ENCODE measurements around the gene BORCS5.
"Not testable (repeated sequence)": the region's sequence is repeated elsewhere in the genome, so short reads cannot be mapped to it uniquely, and the experiment has no call there.

BORCS5 gene

GRCh38 chr12:12356896-12357718 is at the start of gene BORCS5:
TSS of gene BORCS5 (plus strand) at chr12:12357078. CDS start at chr12:12357452, 374 bp downstream.
- FAIRE-seq, result peak; percentile 47

DNA sequence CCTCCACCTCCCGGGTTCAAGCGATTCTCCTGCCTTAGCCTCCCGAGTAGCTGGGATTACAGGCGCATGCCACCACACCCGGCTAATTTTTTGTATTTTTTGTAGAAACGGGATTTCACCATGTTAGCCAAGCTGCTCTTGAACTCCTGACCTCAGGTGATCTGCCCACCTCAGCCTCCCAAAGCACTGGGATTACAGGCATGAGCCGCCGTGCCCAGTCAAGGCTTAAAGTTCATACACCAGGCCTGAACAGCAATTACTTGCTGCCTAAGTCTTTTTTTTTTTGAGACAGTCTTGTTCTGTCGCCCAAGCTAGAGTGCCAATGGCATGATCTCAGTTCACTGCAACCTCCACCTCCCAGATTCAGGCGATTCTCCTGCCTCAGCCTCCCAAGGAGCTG is 46.2 kb upstream of the BORCS5 start:
- FAIRE-seq, result not testable (repeated sequence)

DNA sequence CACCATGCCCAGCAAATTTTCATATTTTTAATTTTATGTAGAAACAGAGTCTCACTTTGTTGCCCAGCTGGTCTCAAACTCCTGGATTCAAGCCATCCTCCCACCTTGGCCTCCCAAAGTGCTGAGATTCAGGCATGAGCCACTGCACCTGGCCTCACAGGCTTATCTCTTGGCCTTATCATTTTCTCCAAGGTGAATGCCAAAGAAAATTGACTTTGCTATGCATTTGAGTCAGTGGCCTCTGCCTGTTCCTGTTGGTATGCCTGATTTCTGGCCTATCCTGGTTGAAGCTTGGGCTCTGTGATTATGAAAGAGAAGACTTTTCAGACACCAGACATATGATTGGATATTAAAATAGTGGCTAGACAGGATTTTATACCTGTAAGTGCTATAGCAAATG is 41.0 kb upstream of the BORCS5 start:
- FAIRE-seq, result no peak

- FAIRE-seq, result no peak
Observed at GRCh38 chr12:12319451-12320183, 37.3 kb upstream of the BORCS5 start.

- no peak for FAIRE-seq
Observed at GRCh38 chr12:12323118-12323517, 33.8 kb upstream of the BORCS5 start.

GRCh38 chr12:12323591-12323990 is 33.3 kb upstream of the BORCS5 start:
- FAIRE-seq, result no peak

- no peak for FAIRE-seq
Observed at GRCh38 chr12:12326262-12326661, 30.6 kb upstream of the BORCS5 start.

DNA sequence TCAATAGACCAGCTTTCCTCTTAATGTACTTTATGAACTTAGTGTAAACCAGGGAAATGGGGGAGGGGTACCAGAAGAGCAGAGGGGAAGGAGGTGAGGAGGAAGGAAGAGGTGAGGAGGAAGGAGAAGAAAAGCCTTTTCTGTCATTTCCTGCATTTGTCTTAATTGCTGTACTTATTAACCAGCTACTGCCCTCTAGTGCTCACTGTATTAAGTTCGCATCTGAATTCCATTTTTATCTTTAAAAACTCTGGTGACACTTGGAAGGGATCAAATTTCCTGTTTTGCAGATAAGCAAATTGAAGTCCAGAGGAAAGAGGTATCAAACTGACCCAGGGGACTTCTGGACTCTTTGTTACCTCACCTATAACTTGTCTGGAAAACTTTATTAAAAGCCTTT is 29.1 kb upstream of the BORCS5 start:
- FAIRE-seq, result peak; percentile 84

DNA sequence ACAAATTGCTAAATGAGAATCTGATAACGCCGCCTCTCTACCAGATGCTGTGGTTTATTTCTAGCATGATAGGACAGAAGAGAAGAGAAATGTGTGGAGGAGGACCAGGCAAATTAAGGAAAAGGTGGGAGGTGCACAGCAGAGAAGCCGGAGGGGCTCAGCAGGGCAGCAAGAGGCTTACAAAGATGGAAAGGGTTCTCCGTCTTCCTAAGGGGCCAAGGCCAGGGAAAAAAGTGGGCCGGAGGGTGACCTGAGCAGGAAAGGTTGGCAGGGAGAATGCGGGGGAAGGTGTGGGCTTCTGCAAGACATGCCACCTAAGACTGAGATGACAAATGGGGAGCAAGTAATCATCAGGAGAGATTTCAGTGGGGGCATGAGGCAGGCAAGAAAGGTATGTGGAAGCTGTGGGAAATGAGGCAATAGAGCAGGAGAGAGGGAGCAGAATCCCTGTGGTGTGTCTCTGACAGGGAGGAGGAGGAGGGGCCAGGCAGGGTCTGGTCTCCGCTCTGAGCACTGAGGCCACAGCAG is 25.6 kb upstream of the BORCS5 start:
- FAIRE-seq, result no peak

GRCh38 chr12:12331896-12332295 is 25.0 kb upstream of the BORCS5 start:
- no peak for FAIRE-seq

DNA sequence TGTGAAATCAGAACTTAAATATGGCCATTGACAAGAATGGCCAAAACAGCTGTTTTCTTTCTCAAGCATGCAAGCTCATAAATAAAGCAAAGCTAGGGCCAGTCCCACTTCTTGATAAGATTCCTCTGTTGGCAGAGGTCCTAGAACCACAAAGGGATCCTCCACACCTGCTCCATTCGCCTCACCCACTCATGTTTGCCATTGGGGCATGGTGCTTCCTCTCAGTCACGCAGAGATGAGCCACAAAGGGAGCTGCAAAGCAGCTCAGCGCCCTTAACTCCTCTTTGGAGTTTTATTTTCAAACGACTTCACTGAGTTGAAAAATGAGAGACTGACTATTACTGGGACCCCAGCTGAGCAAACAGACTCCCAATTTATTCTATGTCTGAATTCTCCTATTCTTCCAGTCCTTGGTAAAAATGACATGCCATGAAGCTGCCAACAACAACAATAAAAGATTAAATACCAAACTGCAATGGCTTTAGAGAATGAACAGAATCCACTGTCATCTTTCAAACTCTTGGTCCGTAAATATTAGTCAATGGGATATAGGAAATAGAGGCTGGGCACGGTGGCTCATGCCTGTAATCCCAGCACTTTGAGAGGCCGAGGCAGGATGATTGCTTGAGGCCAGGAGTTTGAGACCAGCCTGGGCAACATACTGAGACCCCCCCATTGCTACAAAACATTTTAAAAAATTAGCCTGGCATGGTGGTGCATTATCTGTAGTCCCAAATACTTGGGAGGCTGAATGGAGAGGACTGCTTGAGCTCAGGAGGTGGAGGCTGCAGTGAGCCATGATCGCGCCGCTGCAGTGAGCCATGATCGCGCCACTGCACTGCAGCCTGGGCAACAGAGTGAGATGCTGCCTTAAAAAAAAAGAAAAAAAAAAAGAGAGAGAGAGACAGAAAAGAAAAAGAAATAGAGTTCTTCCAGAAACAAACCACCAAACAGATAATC is 23.2 kb upstream of the BORCS5 start:
- FAIRE-seq, result no peak

DNA sequence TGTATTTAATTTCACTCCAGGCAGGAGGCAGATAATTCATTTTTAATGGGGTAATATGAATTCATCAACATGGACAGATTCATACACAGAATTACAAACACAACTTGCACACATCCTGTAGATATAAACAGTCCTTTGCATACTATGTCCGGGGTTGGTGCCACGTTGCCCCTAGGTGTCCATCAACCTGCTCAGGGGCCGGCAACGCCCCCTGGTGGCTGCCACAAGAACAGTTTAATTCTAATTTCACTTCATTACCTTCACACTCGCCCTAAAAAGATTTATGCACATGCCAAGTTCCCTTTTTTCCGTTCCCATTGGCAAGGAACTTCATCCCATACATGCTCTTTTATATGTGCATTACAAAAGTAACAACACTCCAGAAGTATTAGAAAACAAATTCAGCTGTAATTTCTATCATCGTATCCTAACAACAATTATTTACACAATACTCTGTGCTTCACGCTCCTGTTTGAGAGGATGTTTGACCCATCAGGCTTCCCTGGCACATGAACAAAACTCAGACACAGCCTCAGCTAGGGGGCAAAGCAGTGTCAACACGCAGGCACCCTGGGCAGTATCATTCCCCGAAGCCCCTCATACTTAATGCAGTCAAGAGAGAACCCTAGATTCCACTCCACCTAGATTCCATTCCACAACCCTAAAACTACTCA is 22.4 kb upstream of the BORCS5 start:
- FAIRE-seq, result no peak

DNA sequence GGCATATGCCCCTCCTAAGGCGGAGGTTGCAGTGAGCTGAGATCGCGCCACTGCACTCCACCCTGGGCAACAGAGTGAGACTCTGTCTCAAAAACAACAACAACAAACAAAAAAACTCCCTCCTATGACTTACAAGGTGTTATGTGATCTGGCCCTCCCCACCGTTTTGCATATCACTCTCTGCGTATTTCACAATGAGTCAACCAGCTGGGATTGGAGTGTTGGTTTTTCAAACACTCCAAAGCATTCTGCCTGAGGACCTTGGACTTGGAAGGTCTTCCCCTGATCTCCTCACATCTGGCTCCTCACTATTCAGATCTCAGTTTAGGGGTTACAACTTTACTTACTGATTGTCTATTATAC is 20.8 kb upstream of the BORCS5 start:
- no peak for FAIRE-seq

GRCh38 chr12:12336511-12336910 is 20.4 kb upstream of the BORCS5 start:
- FAIRE-seq, result no peak

- no peak for FAIRE-seq
Observed at GRCh38 chr12:12338527-12339168, 18.2 kb upstream of the BORCS5 start.

GRCh38 chr12:12349711-12350665 is 6.9 kb upstream of the BORCS5 start, which contains the start of gene MANSC1:
TSS of gene MANSC1 (minus strand) at chr12:12350242. CDS start at chr12:12343314, 6,928 bp downstream.
- peak; percentile 38 for FAIRE-seq

DNA sequence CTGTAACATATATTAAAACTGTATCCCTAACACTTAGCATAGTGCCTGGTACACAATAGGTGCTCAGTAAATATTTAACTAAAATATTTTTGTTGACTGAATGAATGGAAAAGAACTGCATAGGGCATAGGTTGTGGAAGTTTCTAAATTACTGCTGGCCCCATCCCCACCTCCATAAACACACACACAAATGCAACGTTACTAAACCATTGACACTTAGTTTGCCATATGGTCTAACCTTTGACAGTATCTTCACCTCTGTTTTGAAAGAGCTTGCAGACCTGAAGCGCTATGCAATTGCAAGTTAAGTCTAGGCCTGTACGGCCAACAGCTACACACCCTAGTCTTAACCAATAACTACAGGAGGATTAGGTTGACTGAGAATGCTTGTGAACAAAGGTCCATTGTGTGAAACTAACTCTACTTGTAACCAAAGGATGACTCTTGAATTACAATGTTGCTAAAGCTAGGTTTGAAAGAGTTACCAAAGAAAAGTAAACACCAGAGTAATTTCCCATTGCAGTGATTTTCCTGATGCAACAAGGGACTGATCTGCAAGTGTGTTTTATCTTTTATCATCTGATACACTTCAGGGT is 5.9 kb upstream of the BORCS5 start:
- no peak for FAIRE-seq

DNA sequence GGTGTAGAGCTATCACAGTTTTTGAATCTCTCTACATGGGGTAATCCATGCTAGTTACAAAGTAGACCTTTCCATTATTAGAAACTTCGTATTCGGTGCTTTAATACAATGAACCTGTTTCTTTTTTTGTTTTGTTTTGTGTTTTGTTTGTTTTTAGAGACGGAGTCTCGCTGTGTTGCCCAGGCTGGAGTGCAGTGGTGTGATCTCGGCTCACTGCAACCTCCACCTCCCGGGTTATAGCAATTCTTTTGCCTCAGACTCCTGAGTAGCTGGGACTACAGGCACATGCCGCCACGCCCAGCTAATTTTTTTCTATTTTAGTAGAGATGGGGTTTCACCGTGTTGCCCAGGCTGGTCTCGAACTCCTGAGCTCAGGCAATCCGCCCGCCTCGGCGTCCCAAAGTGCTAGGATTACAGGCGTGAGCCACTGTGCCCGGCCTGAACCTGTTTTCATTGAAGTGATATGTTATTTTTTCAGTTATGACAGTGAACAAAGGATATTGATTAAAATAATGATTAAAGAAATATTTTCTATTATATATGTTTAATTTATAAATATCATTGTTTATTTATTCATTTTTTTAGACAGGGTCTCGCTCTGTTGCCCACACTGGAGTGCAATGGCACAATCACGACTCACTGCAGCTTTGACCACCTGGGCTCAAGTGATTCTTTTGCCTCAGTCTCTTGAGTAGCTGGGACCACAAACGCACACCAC is 5.3 kb upstream of the BORCS5 start:
- FAIRE-seq, result not testable (repeated sequence)

GRCh38 chr12:12353276-12353675 is 3.6 kb upstream of the BORCS5 start:
- no peak for FAIRE-seq
